GM21381 (cell line): ENCODE measurements around the gene DOK3.

Experiments
- ATAC-seq: cut with Tn5 transposase; IDR thresholded peaks from one replicate; pipeline ENCODE4 v1.9.1; 2021; ENCODE audit warnings: mild to moderate bottlenecking, moderate library complexity; ENCODE audit not compliant: unreplicated experiment

The DOK3 gene

DNA sequence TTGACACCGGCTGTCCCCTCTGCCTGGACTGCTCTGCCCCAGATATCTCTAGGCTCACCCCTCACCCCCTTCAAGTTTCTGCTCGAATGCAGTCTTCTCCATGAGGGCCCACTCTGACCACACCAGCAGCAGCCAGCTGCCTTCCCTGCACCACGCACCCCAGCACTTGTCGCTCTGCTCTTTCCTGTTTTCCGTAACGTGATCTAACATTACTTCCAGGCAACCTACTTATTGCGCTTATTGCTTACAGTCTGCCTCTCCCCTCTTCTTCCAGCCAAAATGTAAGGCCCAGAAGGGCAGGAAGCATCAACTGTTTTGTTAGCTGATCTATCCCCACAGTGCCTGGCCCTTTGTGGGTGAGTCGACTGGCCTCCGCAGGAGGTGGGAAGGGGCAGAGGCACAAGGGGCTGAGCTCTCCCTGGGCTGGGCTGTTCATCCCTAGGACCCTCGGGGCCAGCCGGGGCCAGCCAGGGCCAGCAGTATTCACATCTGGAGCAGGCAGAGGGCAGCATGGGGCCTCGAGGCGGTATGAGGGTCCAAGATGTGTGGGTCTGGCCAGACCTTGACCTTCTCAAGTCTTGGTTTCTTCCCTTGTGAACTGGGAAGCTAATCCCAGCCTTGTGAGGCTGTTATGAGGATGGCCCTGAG is 24.6 kb downstream of the DOK3 start:
- no peak for ATAC-seq

DNA sequence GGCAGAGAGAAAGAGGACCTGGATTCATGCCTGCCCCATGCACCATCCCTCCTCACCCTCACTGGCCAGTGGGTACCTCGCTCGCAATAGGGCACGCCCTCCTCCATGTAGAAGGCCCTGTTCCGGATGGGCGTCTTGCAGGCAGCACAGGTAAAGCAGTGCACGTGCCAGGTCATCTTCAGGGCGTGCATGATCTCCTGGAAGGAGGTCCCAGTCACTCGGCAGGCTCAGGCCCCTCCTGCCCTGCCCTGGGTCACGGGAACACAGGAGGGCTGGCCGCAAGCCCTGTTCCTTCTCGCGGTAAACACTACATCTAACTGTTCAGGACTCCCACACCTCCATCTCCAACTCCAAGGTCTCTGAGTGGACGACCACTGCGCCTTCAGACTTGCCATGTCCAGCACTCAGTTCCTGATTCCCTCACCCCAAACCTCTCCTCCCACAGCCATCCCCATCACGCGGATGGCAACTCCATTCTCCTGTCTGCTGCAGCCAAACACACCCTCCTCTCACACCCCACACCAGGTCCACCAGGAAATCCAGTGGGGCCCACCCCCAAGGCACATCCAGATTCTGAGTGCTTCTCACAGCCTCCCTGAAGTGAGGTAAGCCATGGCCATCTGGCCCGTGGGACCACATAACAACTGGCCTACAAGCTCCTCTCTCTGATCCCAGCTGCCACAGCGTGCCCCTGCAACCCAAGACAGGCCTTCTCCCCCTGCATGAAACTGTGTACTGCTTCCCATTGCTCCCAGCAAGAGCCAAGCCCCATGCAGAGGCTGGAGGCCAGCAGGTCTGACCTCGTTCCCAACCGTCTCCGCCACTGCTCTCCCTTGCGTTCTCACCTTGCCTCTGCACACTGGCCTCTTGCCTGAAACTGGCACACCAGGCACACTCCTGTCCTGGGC is 25.4 kb downstream of the DOK3 start:
- ATAC-seq, result no peak

DNA sequence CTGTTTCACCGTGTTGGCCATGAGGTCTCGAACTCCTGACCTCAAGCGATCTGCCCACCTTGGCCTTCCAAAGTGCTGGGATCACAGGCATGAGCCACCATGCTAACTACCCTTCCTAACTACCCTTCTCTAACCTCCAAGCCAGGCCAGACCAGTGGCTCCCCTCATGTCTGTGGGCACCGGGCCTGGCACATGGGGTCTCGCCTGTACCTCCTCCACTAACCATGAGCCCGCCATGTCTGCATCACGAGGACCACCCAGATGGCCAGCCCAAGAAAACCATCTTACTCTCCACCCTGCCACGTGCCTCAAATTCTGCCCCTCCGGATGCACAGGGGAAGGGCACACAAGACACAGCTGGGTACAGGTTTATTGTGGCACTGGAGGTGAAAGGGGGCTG is 26.6 kb downstream of the DOK3 start:
- ATAC-seq, result no peak

DNA sequence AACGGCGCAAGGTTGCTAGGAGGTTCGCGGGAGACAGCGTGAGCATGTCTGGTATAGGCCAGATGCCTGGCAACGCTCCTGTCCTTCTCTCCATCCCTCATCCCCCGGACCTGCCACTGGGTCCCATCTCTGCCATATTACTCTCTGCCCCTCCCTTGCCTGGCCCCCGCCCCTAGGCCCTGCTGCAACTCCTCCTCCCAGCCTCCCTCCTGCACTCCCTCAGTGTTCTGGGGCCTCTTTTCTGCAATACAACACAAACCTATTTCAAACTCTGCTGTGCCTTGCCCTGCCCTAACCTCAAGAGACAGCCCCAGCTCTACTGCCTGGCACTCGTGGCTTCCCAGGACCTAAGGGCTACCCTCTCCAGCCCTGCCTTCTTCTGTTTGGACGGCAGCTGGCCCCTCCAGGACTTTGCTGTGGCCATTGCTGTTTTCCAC is 27.2 kb downstream of the DOK3 start:
- no peak for ATAC-seq

DNA sequence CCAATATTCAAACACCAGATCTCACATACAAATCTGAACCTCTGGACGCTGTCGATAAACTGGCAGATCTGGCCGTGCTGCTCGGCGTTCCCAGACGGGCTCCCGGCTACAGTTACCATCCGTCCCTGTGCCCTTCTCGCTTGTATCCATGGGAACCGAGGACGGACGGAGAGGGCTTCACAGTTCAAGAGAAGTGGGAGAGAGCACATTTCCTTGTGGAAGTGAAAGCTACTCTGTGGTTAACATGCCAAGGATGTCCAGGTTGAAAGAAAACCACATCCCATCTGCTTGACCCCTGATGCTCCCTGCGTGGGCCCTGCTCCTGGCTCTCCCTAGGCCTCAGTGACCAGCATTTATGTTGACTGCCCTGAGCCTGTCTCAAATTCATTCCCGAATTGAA is 29.9 kb downstream of the DOK3 start:
- no peak for ATAC-seq

DNA sequence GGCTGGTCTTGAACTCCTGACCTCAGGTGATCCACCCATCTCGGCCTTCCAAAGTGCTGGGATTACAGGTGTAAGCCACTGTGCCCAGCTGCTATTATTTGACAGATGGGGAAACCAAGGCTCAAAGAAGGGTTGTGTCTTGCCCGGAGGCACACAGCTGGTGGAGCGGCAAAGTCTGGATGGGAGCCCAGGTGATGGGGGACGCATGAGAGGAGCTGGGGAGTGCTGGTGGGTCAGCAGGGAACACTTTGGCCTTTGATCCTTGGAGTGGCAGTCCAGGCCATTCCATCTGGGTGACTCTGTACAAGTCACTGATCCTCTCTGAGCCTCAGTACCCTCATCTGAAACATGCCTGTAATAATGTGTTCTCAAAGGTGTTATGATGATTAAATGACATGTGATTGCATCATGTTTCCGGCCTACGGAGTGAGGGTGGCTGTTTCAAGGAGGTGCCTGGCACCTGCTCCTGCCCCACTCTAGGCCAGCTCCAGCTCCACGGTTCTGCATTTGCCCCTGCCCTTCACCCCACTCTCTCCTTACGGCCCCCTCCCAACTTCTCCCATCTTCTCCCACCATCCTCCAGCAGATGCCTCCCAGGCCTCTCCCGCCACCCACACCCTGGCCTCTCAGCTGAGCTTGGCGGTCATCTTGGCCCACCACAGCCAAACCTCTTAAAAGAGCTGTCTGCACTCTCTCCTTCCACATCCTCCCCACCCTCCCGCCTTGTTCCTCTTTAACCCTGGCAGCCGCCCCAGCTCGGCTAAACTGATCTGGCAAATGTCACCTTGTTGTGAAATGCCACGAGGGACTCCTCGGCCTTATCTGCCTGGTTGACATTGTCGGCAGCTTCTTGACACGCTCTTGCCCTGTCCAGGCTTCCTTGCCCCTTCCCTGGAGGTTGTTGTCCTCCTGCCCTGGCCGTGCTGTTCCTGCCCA is 30.6 kb downstream of the DOK3 start:
- no peak for ATAC-seq

DNA sequence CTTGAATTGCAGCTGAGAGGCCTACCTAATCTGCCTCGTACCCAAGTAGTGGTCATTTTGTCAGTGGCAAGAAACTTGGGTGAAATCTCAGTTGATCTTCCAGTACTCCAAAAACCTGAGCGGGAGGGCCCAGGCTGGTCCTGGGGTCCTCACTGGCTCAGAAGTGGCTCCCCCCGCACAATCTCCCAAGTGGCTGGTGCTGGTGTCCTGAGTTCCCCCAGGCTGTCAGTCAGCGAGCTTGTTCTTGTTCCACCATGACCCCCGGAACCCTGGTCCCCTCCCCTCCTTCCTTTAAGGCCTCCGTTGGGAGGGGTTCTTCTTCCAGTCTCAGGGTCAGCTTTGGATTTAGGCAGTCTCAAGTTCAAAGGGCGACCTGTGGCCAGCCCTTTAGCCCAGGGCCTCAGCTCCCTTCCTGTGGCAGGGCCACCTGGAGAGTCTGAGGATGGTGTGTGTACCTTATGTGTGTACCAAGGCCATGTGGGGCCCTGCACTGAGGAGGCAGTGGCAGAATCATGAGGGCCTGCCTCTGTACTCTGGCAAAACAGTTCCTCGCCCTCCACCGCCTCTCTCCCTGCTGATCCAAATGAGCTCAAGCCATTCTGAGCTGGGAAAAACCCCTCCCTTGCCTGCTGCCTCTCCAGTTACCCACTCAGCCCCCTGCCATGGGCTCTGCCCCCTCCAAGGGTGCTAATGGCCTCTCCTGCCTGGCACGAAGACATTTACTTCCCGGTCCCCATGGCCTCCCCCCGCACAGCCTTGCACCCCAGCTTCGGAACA is 31.7 kb downstream of the DOK3 start:
- no peak for ATAC-seq

DNA sequence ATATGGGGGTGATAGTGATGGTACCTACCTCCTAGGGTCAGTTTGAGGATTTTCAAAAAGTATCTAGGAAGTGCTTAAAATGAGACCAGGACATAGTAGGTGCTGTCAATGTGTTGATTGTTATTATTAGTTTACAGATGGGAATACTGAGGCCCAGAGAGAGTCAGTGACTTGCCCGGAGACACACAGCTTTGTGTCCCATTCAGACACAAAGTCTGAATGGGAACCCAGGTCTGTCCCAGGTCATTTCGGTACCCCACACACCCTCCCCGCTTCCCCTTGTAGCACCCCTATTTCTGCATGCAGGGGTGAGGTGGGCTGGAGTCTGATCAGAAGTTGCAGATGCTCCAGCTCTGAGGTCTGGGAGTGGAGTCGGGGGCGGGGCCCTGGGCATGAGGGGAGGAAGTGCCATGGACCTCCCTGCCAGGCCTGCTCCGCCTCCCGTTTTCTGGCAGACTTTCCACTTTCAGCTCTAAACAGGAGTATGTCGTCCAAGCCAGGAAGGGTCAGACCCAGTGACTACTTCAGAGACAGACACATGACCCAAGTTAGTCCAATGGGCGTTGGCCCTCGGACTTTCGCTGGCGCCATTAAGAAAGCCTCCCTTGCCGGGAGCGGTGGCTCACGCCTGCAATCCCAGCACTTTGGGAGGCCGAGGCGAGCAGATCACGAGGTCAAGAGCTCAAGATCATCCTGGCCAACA is 32.9 kb downstream of the DOK3 start:
- no peak for ATAC-seq

DNA sequence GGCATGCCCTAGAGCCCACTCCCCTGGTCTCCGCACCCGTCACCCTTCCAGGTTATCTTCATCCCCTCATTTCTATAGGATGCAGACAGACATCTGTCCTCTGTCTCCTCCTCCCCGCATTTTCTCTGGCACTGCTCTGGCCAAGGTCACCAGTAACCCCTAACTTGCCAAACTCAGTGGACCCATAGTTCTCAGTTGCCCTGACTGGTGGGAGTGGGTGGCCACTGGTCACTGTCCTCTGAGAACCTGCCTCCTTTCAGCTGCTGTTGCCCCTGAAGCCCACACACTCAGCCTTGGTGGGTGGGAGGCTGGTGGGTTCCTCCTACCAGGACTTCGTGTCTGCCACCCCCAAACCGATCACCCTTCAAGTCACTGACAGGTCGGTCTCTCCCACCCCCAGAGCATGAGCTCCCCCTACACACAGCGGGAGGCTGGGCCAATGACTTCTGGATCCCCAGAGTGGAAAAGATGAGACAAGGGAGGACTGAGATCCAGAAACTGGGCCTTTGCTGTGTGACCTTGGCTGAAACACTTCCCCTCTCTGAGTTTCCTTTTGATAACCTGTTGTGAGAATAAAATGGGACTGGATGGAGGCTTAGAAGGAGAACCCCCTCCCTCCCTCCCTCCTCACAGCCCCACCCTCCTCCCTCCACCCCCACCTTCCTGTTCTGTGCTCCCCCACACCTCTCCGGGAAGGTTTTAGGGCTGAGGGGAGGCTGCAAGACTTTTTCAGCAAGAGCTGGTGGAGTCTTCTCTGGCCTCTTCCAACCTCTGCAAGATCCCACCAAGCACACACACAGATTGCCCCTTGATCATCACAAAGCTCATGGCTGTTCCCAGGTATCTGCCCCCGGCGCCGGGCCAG is 33.8 kb downstream of the DOK3 start:
- no peak for ATAC-seq

DNA sequence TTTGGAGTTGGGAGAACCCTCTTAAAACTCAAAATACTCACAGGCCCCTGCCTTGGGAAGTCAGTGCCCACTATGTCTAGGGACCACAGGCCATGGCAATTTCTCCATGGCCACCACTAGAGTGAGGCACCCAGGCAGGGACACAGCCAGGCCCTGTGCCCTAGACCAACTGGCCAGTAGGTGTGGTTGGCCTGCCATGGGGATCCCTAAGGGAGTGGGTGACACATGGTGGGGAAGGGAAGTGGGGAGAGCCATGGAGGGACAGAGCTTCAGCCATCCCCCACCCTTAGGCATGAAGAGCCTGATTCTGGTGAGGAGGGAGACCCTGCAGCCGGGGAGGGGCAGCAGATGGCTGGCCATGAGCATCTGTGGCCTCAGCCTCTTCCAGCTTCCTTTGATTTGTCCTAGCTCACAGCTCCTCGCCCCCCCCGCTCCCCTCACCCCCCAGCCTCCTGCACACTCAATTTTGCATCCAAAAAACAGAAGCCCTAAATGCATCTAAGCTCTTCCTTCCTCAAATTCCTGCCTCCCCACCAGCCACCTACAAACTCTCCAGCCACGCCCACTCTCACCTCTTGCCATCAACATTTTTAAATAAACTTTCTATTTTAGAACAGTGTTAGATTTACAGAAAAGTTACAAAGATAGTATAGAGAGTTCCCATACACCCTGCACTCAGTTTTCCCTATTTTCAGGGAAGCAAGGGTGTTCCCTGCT is 34.6 kb downstream of the DOK3 start:
- no peak for ATAC-seq

DNA sequence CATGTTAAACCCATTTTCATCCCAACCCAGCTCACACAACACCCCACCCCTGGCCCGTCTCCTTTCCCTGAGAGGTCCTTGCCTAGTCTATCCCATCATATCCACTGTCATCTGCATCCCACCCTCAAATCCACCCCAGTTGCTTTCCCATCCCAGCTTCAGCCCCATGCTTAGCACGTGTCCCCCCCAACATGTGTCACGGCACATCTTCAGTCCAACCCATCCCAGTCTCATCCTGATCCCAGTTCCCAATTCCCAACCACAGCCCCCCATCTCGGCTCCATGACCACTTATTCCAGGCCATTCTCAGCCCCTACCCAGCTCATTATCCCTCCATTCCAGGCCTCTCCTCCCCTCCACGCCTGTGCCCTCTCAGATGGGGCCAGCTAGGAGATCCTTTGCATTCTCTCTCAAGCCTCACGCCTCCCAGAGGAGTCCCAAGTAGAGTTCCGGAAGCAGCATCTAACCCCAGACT is 35.6 kb downstream of the DOK3 start:
- no peak for ATAC-seq

DNA sequence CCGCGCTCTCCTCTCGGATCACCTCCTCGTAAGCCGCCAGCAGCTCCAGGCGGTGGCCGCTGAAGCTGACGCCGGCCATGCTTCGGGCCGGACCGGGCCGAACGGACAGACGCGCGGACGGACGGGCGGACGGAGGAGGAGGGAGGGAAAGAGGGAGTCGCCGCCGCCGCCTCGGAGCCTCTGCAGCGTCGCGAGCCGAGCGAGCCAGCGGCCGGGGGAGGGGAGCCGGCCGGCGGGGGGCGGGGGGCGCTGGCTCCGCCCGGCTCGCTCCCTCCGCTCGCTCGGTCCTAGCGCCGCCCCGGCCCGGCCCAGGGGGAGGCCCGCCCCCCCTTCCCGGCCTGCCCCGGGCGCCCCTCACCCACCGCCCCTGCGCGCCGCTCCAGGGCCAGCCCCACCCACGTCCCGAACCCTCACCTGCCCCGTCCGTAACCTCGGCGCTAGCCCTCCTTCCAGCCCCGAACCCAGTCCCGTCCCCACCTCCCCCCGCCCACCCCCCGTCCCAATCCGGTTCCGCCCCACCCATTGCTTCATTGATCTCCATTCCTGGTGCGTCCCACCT is 36.1 kb downstream of the DOK3 start, which contains the start of gene DBN1:
DBN1 (minus strand) TSS at position 192 of the 559 bp plus-strand sequence; CDS start at position 79, 113 bp downstream.
- ATAC-seq, result peak; percentile 29

DNA sequence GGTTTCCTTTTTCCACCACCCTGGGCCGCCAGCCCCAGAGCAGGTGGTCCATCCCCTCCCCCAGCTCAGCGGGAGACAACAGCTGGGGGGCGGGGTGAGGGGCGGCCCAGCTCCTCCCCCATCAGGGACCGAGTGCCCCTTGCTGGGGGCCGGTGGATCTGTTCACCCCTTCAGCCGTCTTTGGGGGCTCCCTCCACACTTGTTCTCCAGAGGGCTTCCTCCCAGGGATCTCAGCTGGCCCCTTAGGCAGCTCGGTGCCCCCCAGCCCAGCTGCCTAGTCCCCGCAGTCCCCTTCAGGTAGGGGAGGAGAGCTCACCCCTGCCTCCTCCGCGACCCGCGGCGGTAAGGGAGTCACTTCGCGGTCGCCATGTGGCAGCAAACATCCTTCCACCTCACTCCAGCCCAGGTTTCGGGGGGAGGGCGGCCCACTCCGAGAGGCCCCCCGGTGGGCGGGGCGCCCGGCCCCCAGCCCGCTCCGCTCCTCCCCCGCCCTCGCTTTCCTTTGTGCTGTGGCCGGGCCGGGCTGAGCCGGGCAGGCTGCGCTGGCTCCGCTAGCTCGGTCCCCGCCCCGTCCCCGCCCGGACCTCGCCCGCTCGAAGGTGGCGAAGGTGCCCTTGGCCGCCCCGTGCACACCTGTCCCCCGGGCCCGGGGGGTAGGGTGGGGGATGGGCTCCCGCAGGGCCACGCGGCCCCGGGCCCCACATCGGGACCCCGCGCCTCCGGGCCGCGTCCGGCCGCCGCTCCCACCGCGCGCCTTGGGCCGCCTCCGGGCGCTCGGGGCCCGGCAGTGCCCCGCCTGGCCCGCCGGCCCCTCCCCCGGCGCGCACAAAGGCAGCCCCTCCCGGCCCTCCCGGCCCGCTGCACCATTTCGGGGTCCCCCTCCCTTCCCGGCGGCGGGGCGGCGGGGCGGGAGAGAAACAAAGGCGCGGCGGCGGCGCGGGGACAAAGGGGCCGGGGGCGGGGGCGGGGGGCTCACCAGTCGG is 36.9 kb downstream of the DOK3 start:
- peak; percentile 47 for ATAC-seq

DNA sequence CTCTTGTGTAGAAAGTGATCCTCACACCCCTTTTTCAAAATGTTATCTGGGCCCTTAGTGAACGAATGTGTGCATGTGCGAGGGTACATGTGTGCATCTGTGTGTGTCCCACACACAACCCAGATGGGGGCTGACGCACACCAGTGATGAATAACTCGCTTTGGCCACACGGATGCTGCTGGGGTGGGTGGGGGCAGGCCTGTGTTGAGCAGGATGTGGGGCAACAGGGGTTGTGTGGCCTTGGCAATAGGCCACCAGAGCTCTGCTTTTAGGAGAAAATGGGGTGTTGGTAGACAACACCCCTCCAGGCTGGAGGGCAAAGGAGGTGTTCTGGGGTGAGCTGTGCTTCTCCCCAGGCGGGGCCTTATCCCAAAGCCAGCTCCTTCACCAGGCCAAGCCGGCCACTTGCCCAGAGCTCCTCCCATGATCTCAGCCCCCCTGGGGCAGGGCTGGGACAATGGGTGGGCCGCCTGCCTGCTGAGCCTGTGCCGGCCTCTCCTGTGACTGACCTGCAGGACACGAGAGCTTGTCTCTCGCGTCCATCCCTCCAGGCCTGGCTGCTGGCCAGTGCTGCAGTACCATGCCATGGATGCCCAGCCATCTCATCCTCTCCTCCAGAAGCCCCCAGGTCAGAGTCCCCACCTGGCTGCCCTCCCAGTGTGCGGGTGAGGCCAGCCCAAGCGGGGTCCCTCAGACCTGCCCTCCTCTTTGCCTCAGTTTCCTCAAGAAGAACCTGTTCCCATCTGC is 37.8 kb downstream of the DOK3 start:
- no peak for ATAC-seq

DNA sequence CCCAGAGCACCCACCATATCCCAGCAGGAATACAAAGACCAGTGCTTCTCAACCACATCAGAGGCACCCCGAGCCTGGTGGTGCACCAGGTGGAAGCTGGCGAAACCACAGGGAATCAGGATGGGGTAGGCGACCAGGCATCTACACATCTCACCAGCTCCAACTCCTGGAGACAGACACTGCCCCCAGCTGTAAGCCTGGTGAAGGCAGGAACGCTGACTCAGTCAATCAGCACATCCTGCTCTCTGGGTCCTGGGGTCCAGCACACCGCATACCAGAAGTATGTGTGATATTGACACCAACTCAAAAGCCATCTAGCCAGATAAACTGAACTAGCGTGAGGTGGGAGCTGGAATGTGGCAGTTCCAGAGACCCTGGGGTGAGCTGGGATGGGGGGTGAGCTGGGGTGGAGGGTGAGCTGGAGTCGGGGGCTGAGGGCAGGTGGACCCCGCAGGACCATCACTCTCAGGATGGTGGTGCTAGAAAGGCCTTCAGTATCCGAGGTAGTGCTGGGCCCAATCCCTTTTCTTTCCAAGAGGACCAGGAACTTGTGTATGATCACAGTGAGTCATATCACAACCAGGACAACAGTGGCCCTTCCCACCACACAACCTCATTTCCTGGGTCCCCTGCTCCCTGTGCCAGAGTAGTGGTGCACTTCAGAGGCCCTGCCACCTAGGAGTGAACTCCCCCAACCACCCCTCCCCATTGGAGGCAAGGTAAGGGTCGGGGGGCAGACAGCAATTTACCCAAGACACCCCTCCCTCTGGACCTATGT is 38.7 kb downstream of the DOK3 start:
- no peak for ATAC-seq
